IMR-90 (cell line): ENCODE results near the gene PIEZO1. TPM values are rescaled to one million over a fixed set of nuclear protein-coding genes. Genes with fewer than 3 reads are reported as not detected.

Source experiments
- ATAC-seq: fragments of 200-7000 bp; cut with Tn5 transposase; 2 replicates; pipeline ENCODE4 v1.9.1; 2020; ENCODE audit warnings: low read depth, mild to moderate bottlenecking, moderate library complexity
- BruUV-seq: library from RNA; stranded (reverse); fragments of 400-500 nt; replicated peaks from 2 replicates; lab custom pipeline; 2021; lab: Mats Ljungman, UMichigan
- CTCF ChIA-PET: fragments of 300-600 bp; formaldehyde crosslinking; extraction: SDS; loops from one replicate; lab custom pipeline; 2021; ENCODE audit warnings: antibody characterized with exemption; lab: Yijun Ruan, JAX
- POLR2A ChIA-PET: fragments of 300-600 bp; sonication (Branson Sonifier 250); formaldehyde crosslinking; loops from one replicate; lab custom pipeline; 2022; ENCODE audit warnings: antibody characterized with exemption; ENCODE audit not compliant: unreplicated experiment; lab: Charles Lee
- DNase-seq: peaks from one replicate; pipeline ENCODE4 v3.0.0; 2013
- H2AFZ ChIP-seq: replicated peaks from 2 replicates; pipeline ENCODE3; 2013; ENCODE audit warnings: low read length, mild to moderate bottlenecking; ENCODE audit not compliant: poor library complexity
- H2AK5ac ChIP-seq: 2 replicates; pipeline ENCODE4 v1.6.1; 2013; ENCODE audit warnings: low read depth, low read length, inconsistent platforms
- H2AK9ac ChIP-seq: replicated peaks from 2 replicates; pipeline ENCODE3; 2013; ENCODE audit warnings: mild to moderate bottlenecking, low read depth, low read length, moderate library complexity; ENCODE audit not compliant: poor library complexity
- H2BK120ac ChIP-seq: 2 replicates; pipeline ENCODE4 v1.6.1; 2013; ENCODE audit warnings: low read depth, low read length, inconsistent platforms
- H2BK15ac ChIP-seq: 3 replicates; pipeline ENCODE4 v1.6.1; 2013; ENCODE audit warnings: low read depth, low read length, inconsistent platforms
- H2BK20ac ChIP-seq: 2 replicates; pipeline ENCODE4 v1.6.1; 2013; ENCODE audit warnings: low read depth, mild to moderate bottlenecking, inconsistent platforms, low read length, moderate library complexity
- H2BK5ac ChIP-seq: 2 replicates; pipeline ENCODE4 v1.6.1; 2013; ENCODE audit warnings: mild to moderate bottlenecking, low read depth, low read length, inconsistent platforms; ENCODE audit not compliant: poor library complexity, severe bottlenecking
- H3K14ac ChIP-seq: replicated peaks from 2 replicates; pipeline ENCODE4 v1.6.1; 2013; ENCODE audit warnings: low read depth, low read length, inconsistent platforms
- H3K18ac ChIP-seq: 2 replicates; pipeline ENCODE4 v1.6.1; 2013; ENCODE audit warnings: low read depth, low read length, control low read depth
- H3K23ac ChIP-seq: 2 replicates; pipeline ENCODE4 v1.6.1; 2013; ENCODE audit warnings: low read depth, low read length, inconsistent platforms
- H3K27ac ChIP-seq: 2 replicates; pipeline ENCODE4 v1.5.1; 2013; ENCODE audit warnings: mild to moderate bottlenecking, control low read depth, low read length; ENCODE audit not compliant: insufficient read depth
- H3K27me3 ChIP-seq: 2 replicates; pipeline ENCODE4 v1.6.1; 2013; ENCODE audit warnings: low read length; ENCODE audit not compliant: control insufficient read depth, insufficient read depth
- H3K36me3 ChIP-seq: 2 replicates; pipeline ENCODE4 v1.6.1; 2013; ENCODE audit warnings: low read length, mixed read lengths; ENCODE audit not compliant: control insufficient read depth, insufficient read depth
- H3K4ac ChIP-seq: 2 replicates; pipeline ENCODE4 v1.6.1; 2013; ENCODE audit warnings: low read depth, low read length, inconsistent platforms
- H3K4me1 ChIP-seq: 2 replicates; pipeline ENCODE4 v1.6.1; 2013; ENCODE audit warnings: low read length, mixed read lengths; ENCODE audit not compliant: control insufficient read depth, insufficient read depth
- H3K4me2 ChIP-seq: 2 replicates; pipeline ENCODE4 v1.6.1; 2013; ENCODE audit warnings: low read depth, mild to moderate bottlenecking, control low read depth, low read length, moderate library complexity
- H3K4me3 ChIP-seq: 2 replicates; pipeline ENCODE4 v1.5.1; 2013; ENCODE audit warnings: low read depth, mild to moderate bottlenecking, control low read depth, low read length, moderate library complexity; ENCODE audit not compliant: insufficient read depth
- H3K56ac ChIP-seq: 2 replicates; pipeline ENCODE4 v1.6.1; 2013; ENCODE audit warnings: low read length, inconsistent platforms; ENCODE audit not compliant: insufficient read depth; ENCODE audit errors: extremely low read depth
- H3K79me1 ChIP-seq, 2 experiments: 2 replicates each; pipeline ENCODE4 v1.6.1; 2013; ENCODE audit warnings: low read length in 2 of 2, inconsistent platforms in 1 of 2, low read depth in 1 of 2
- H3K9ac ChIP-seq: 2 replicates; pipeline ENCODE4 v1.6.1; 2013; ENCODE audit warnings: low read depth, low read length, control low read depth
- H3K9me1 ChIP-seq: 2 replicates; pipeline ENCODE4 v1.6.1; 2013; ENCODE audit warnings: low read length, inconsistent platforms; ENCODE audit not compliant: insufficient read depth
- H3K9me3 ChIP-seq: 2 replicates; pipeline ENCODE4 v1.6.1; 2013; ENCODE audit warnings: low read length; ENCODE audit not compliant: control insufficient read depth, insufficient read depth
- H4K20me1 ChIP-seq: 2 replicates; pipeline ENCODE4 v1.6.1; 2013; ENCODE audit warnings: low read length, inconsistent platforms; ENCODE audit not compliant: insufficient read depth
- H4K5ac ChIP-seq: 2 replicates; pipeline ENCODE4 v1.6.1; 2013; ENCODE audit warnings: mild to moderate bottlenecking, low read depth, low read length, control low read depth
- H4K8ac ChIP-seq, 2 experiments: 2 replicates each; pipeline ENCODE4 v1.6.1; 2013; ENCODE audit warnings: low read depth in 2 of 2, low read length in 2 of 2, control low read depth in 1 of 2, inconsistent platforms in 1 of 2
- H4K91ac ChIP-seq: 2 replicates; pipeline ENCODE4 v1.6.1; 2013; ENCODE audit warnings: low read depth, low read length, inconsistent platforms; ENCODE audit not compliant: insufficient read depth
- BHLHE40 ChIP-seq: fragments of 150-350 bp; IDR thresholded peaks from 2 replicates; pipeline ENCODE4 v1.6.1; 2016; ENCODE audit warnings: mild to moderate bottlenecking, low read depth, low read length
- CEBPB ChIP-seq: IDR thresholded peaks from 2 replicates; pipeline ENCODE4 v1.6.1; 2012; ENCODE audit warnings: low read depth, low read length, improper control_type of control experiment
- CHD1 ChIP-seq: IDR thresholded peaks from 2 replicates; pipeline ENCODE4 v1.6.1; 2012; ENCODE audit warnings: low read depth, low read length, improper control_type of control experiment
- FOS ChIP-seq: fragments of 150-350 bp; IDR thresholded peaks from 2 replicates; pipeline ENCODE4 v1.6.1; 2016; ENCODE audit warnings: low read depth, low read length
- MAFK ChIP-seq: IDR thresholded peaks from 2 replicates; pipeline ENCODE4 v1.6.1; 2012; ENCODE audit warnings: low read depth, low read length, improper control_type of control experiment
- MAZ ChIP-seq: IDR thresholded peaks from 2 replicates; pipeline ENCODE4 v1.6.1; 2012; ENCODE audit warnings: low read depth, mild to moderate bottlenecking, low read length, improper control_type of control experiment, moderate library complexity, borderline replicate concordance
- MXI1 ChIP-seq: IDR thresholded peaks from 2 replicates; pipeline ENCODE4 v1.6.1; 2012; ENCODE audit warnings: low read depth, mild to moderate bottlenecking, low read length, moderate library complexity, borderline replicate concordance
- NFE2L2 ChIP-seq: fragments of 150-350 bp; IDR thresholded peaks from 2 replicates; pipeline ENCODE4 v1.6.1; 2016; ENCODE audit warnings: low read depth, mild to moderate bottlenecking, low read length
- RAD21 ChIP-seq: IDR thresholded peaks from 2 replicates; pipeline ENCODE4 v1.6.1; 2012; ENCODE audit warnings: low read length, improper control_type of control experiment
- RCOR1 ChIP-seq: IDR thresholded peaks from 2 replicates; pipeline ENCODE4 v1.6.1; 2012; ENCODE audit warnings: mild to moderate bottlenecking, low read length, improper control_type of control experiment; ENCODE audit not compliant: insufficient replicate concordance
- RFX5 ChIP-seq: IDR thresholded peaks from 2 replicates; pipeline ENCODE4 v1.8.0; 2012; ENCODE audit warnings: low read depth, mild to moderate bottlenecking, low read length, moderate library complexity
- SMC3 ChIP-seq: fragments of 150-350 bp; IDR thresholded peaks from 2 replicates; pipeline ENCODE4 v1.6.1; 2016; ENCODE audit warnings: low read depth, mild to moderate bottlenecking, antibody characterized with exemption, low read length, moderate library complexity
- WGBS, 2 experiments: methylation state at CpG; one replicate each; pipeline versions ENCODE4 v1.1.5 to v1.1.7; 2013; ENCODE audit warnings: missing lambda C conversion rate in 2 of 2; ENCODE audit not compliant: insufficient read length in 1 of 2; ENCODE audit errors: extremely low coverage in 2 of 2; 5-methylcytosine and 5-hydroxymethylcytosine counted together
- dilution Hi-C: fragments of 300-500 bp; cut with HindIII; formaldehyde crosslinking; loops from one replicate; pipeline ENCODE4 v1.14.3; 2018; ENCODE audit warnings: low sequenced_read_pairs; ENCODE audit not compliant: unreplicated experiment
- in situ Hi-C: fragments of 300-500 bp; cut with MboI; formaldehyde crosslinking; loops from 3 replicates; pipeline ENCODE4 v1.14.3; 2019; ENCODE audit warnings: low sequenced_read_pairs, inconsistent platforms, mixed read lengths
- intact Hi-C: fragments of 100-400 bp; cut with micrococcal nuclease; formaldehyde crosslinking; loops from 2 replicates; pipeline ENCODE4 v1.10.0; 2022
- polyA plus RNA-seq, 3 experiments: library from polyadenylated mRNA; depleted of rRNA; stranded (reverse); fragments of >200 nt; gene quantifications; 2 replicates each; pipeline ENCODE4 v1.2.3, GENCODE V29; 2012; ENCODE audit warnings: low replicate concordance in 1 of 3
- total RNA-seq: library from RNA; depleted of rRNA; stranded (reverse); fragments of >200 nt; gene quantifications from 2 replicates; pipeline ENCODE4 v1.2.3, GENCODE V29; 2012
- TF ChIP-seq, protein P1 (sequence below): conservative IDR thresholded peaks from 2 replicates; pipeline ENCODE4 v1.5.1; 2012; ENCODE audit warnings: mild to moderate bottlenecking, low read depth, low read length, improper control_type of control experiment
- TF ChIP-seq, protein P2 (sequence below): fragments of 150-350 bp; IDR thresholded peaks from 2 replicates; pipeline ENCODE4 v1.6.1; 2017; ENCODE audit warnings: mild to moderate bottlenecking, antibody characterized with exemption, low read length, low read depth

PIEZO1 gene
- total and polyA plus RNA-seq, 2 of the 4 experiments (the other 2 are of a cell fraction): 36.2 to 372 TPM

DNA sequence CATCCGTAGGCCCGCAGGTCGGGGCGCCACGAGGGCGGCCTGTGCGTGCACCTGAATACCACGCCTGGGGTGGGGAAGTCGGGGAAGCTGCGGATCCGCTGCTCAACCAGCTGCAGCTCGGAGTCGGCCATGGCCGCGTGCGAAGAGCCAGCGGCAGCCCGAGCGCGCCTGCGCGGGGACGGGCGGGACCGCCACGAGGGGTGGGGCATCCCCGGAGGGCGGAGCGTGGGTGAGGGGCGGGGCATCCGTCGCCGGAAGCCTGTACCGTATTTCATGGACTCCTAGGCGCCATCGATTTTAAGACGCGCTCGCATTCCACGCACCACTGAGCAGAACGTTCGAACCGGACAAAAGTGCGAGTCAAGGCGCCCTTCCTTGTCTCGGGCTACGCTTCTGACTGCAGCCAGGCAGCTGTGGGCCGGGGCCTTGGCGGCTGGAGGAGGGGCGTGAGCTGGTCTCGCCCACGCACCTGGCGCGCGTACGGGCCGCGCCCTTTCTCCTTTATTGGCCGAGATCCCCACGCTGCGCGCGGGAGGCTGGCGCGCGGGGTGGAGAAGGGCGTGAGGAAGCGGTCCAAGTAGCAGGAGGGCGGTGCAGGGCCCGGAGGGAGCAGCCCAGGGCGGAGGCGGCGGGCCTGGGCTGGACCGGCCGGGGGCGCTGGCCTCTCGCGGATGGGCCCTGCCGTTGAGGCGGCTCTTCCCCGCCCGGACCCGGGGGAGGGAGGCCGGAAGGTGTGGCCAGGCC is 26.9 kb upstream of the PIEZO1 start, which contains the start of gene APRT:
Gene APRT (minus strand): TSS at position 160 of the 744 bp plus-strand sequence. CDS start 29 bp downstream, at position 131.
- Histone ChIP-seq H3K4me1 (peaks cover 12% of the 10 kb centered on the region), H3K79me1 (peaks cover 4 to 30% of the 10 kb centered on the region in 2 experiments; a peak in 2 of 4 replicates), H3K4ac (peak within 1 kb of the TSS; percentile 90), H2BK5ac (peak within 1 kb of the TSS; percentile 82), H3K56ac (peak within 1 kb of the TSS; percentile 50), H3K9me1 (no peaks in the 10 kb centered on the region), H4K5ac (peak within 1 kb of the TSS; percentile 83), H3K27me3 (no peaks in the 10 kb centered on the region), H3K18ac (peak within 1 kb of the TSS; percentile 8; the same call in 1 of the 2 replicates), H2AK5ac (peak within 1 kb of the TSS; percentile 96), H2AK9ac (peak within 1 kb of the TSS; percentile 100), H3K4me2 (peak within 1 kb of the TSS; percentile 90), H3K14ac (peak within 1 kb of the TSS; percentile 84), H3K27ac (peak within 1 kb of the TSS; percentile 84), H3K4me3 (peak within 1 kb of the TSS; percentile 60), H4K8ac (peak within 1 kb of the TSS; percentile 47 to 90), H3K23ac (peak within 1 kb of the TSS; percentile 53; the same call in 1 of the 2 replicates), H3K9ac (peak within 1 kb of the TSS; percentile 76), H4K91ac (peak within 1 kb of the TSS; percentile 81), H3K9me3 (no peaks in the 10 kb centered on the region), H3K36me3 (peaks cover 14% of the 10 kb centered on the region), H2AFZ (peak within 1 kb of the TSS; percentile 97), H2BK20ac (no peak within 1 kb of the TSS), H2BK15ac (no peak within 1 kb of the TSS; the same call in 2 of the 3 replicates), H4K20me1 (peaks cover 23% of the 10 kb centered on the region), H2BK120ac (peak within 1 kb of the TSS; percentile 58; the same call in 1 of the 2 replicates)
- in situ Hi-C loops: no loop called here
- ATAC-seq (peak; percentile 87), DNase-seq (peak; percentile 95)
- intact Hi-C loops: loop anchor here (1.0 to 5.0 kb wide), 3 partner anchors 45 to 405 kb away; partner anchors contain the start of genes TRAPPC2L and ZNF778
- CTCF ChIA-PET: interaction anchor here (1.6 to 1.7 kb wide), 2 partner anchors 46 to 75 kb away, joined by 4 to 7 read pairs; partner anchors contain the start of genes GALNS and TRAPPC2L
- dilution Hi-C loops: no loop called here
- POLR2A ChIA-PET: no interaction called here
- 1% methylated on average over 41 of the region's 84 CpGs; no CpG with 5 or more reads in 1 of the 2 experiments for WGBS, 2 experiments
- BruUV-seq: no TSS peak
- TF ChIP-seq NFE2L2 (no peak), MXI1 (peak; percentile 85; the same call in 1 of the 2 replicates), CHD1 (no peak), RAD21 (peak; percentile 52), MAZ (no peak; the same call in 1 of the 2 replicates), SMC3 (no peak), RFX5 (no peak), MAFK (peak; percentile 54), FOS (no peak), BHLHE40 (0 out of 2 replicates have a peak, but pooled peaks have one; percentile 31), CEBPB (no peak), RCOR1 (no peak)
- TF ChIP-seq, protein P1, sequence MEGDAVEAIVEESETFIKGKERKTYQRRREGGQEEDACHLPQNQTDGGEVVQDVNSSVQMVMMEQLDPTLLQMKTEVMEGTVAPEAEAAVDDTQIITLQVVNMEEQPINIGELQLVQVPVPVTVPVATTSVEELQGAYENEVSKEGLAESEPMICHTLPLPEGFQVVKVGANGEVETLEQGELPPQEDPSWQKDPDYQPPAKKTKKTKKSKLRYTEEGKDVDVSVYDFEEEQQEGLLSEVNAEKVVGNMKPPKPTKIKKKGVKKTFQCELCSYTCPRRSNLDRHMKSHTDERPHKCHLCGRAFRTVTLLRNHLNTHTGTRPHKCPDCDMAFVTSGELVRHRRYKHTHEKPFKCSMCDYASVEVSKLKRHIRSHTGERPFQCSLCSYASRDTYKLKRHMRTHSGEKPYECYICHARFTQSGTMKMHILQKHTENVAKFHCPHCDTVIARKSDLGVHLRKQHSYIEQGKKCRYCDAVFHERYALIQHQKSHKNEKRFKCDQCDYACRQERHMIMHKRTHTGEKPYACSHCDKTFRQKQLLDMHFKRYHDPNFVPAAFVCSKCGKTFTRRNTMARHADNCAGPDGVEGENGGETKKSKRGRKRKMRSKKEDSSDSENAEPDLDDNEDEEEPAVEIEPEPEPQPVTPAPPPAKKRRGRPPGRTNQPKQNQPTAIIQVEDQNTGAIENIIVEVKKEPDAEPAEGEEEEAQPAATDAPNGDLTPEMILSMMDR: peak; percentile 53
- TF ChIP-seq, protein P2, sequence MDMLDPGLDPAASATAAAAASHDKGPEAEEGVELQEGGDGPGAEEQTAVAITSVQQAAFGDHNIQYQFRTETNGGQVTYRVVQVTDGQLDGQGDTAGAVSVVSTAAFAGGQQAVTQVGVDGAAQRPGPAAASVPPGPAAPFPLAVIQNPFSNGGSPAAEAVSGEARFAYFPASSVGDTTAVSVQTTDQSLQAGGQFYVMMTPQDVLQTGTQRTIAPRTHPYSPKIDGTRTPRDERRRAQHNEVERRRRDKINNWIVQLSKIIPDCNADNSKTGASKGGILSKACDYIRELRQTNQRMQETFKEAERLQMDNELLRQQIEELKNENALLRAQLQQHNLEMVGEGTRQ: peak; percentile 37; the same call in 1 of the 2 replicates
